HT1080 (cell line): Measurements from ENCODE around the gene HIVEP2. TPM values are rescaled to one million over a fixed set of nuclear protein-coding genes. Genes with fewer than 3 reads are reported as not detected.
"Not testable (repeated sequence)": the region's sequence is repeated elsewhere in the genome, so short reads cannot be mapped to it uniquely, and the experiment has no call there.

Source experiments
- DNase-seq: peaks from one replicate; pipeline ENCODE4 v3.0.0-alpha.2; 2015; ENCODE audit warnings: low read depth
- polyA plus RNA-seq, 2 experiments: library from polyadenylated mRNA; depleted of rRNA; stranded (reverse); fragments of >200 nt; gene quantifications; 2 replicates each; pipeline ENCODE4 v1.2.3, GENCODE V29; 2015
- total RNA-seq: library from RNA; depleted of rRNA; stranded (reverse); fragments of >200 nt; shearing (Covaris generic); gene quantifications from 2 replicates; pipeline ENCODE4 v1.2.3, GENCODE V29; 2014; rRNA removed

HIVEP2 gene, protein sequence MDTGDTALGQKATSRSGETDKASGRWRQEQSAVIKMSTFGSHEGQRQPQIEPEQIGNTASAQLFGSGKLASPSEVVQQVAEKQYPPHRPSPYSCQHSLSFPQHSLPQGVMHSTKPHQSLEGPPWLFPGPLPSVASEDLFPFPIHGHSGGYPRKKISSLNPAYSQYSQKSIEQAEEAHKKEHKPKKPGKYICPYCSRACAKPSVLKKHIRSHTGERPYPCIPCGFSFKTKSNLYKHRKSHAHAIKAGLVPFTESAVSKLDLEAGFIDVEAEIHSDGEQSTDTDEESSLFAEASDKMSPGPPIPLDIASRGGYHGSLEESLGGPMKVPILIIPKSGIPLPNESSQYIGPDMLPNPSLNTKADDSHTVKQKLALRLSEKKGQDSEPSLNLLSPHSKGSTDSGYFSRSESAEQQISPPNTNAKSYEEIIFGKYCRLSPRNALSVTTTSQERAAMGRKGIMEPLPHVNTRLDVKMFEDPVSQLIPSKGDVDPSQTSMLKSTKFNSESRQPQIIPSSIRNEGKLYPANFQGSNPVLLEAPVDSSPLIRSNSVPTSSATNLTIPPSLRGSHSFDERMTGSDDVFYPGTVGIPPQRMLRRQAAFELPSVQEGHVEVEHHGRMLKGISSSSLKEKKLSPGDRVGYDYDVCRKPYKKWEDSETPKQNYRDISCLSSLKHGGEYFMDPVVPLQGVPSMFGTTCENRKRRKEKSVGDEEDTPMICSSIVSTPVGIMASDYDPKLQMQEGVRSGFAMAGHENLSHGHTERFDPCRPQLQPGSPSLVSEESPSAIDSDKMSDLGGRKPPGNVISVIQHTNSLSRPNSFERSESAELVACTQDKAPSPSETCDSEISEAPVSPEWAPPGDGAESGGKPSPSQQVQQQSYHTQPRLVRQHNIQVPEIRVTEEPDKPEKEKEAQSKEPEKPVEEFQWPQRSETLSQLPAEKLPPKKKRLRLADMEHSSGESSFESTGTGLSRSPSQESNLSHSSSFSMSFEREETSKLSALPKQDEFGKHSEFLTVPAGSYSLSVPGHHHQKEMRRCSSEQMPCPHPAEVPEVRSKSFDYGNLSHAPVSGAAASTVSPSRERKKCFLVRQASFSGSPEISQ (N-terminal part only)
- total RNA-seq = 5.8 and 7.0 TPM in 2 replicates
- 6.1 and 7.9 TPM in 2 replicates for polyA plus RNA-seq (2015; cell fraction: cytosol; rRNA removed)
- polyA plus RNA-seq (2015; cell fraction: nucleus; rRNA removed) = 13.0 and 13.5 TPM in 2 replicates

- DNase-seq = peak; percentile 76
Observed at GRCh38 chr6:142945049-142945445, at the start of gene HIVEP2. HIVEP2 (minus strand) TSS chr6:142945176; CDS start chr6:142774738, 170,438 bp downstream.

DNA sequence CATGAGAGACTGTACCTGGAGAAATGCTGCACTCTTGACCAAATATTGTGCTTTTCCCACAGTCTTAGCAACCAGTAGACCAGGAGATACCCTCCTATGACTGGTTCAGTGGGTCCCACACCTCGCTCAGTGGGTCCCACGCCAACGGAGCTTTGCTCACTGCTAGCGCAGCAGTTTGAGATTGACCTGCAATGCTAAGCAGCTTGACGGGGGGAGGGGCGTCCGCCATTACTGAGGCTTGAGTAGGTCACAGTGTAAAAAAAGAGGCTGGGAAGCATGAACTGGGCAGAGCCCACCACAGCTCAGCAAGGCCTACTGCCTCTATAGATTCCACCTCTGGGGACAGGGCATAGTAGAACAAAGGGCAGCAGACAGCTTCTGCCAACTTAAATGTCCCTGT lies 49.0 kb upstream of the HIVEP2 start:
- DNase-seq = no peak

DNA sequence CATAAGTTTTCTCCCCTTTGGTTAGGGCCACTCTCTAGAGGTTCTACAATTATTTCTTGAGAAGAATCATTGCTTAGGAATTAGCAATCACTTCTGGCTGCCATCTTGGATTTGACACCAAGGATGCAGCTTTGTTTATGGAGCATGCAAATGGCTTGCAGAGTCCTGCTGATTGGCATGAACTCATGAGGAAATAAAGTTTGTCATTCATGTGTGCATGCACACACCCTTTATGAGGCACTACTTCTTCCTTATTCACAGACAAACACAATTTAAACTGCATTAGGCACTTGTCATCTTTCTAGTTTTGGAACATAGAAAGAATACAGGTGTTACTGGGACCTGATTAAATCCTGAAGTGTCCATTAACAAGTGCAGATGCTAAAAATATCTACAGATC lies 42.5 kb upstream of the HIVEP2 start:
- no peak for DNase-seq

DNA sequence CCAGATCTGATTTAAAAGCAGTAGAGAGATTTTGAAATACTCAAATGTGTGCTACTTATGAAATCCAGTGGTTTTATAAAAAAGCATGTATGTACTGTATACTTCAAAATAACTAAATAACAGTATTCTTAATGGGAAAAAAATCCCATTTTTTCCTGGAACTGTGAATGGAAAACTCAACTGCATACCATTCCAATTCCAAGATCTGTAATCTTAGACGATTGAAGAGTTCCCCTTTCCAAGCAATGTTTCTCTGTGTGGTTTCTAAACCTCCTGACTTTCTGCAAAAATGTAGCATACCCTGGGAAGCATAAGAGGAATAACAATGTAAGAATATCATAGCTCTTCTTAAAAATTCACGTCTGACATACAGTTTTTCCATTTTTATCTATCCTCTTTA lies 40.3 kb upstream of the HIVEP2 start:
- no peak for DNase-seq

DNA sequence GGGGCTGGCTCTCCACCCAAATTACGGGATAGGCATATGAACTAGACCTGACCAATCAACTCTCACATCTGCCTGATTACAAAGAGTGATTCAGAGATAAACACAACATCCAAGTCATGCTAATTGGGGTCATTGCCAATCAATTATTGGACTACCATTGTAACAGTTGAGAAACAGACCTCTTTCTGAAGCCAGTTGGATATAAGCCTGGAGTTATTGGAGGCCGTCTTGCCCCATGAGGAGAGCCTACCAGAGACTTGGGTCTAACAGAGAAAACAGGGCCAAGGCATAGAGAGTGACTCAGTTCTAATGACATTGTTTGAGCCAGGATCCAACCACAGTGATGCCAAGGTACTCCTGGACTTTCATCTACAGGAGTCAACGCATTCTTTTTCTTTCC lies 39.4 kb upstream of the HIVEP2 start:
- DNase-seq = no peak

DNA sequence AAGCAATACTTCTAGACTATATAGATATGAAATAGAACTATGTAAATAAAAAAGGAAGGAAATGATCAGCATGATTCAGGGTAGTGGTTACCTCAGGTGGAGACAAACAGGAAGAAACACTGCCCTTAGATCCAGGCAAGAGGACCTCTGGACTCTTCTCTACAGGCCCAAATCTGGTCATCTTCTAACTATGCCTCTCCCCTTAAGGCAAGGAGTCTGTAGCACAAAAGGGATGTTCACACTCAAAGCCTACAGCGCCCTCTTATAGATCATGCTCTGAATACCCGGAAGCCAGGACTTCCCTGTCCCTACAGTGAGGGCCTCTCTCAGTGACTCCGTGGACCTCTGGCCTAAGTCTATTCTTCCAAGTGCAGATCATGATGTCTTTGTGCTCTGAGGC lies 30.4 kb upstream of the HIVEP2 start:
- peak; percentile 6 for DNase-seq

- not testable (repeated sequence) for DNase-seq
Observed at GRCh38 chr6:142970941-142971340, 26.0 kb upstream of the HIVEP2 start.

DNA sequence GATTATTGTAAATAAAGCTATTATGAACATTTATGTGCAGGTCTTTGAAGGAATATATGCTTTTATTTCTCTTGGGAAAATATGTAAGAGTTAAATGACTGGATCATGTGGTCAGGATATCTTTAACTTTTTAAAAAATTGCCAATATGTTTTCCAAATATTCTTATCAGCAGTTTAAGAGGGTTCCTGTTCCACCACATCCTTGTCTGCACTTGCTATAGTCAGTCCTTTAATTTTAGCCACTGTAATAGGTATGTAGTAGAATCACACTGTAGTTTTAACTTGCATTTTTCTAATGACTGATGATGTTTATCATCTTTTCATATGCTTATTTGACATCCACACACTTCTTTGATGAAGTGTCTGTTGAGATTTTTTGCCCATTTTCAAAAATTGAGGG lies 23.6 kb upstream of the HIVEP2 start:
- DNase-seq = no peak

DNA sequence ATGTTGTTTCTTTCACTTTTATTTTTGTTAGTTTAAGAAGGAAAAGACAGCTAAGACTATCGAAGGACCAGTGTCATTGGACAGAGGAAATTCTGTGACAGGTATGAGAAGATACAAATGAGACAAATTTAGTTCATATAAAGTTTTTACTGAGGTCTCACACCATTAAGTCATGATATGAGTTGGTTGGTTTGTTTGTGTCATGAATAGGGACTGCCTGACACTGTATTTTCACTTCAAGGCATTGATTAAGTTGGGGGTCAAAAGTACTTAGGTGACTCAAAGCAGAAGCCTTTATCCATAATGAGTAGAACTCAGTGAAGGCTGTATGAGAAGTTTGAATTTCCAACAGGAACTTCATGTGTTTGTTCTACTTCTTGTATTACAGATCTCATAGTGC lies 21.3 kb upstream of the HIVEP2 start:
- DNase-seq = no peak

- no peak for DNase-seq
Observed at GRCh38 chr6:142965164-142965563, 20.2 kb upstream of the HIVEP2 start.

GRCh38 chr6:142960098-142960497 lies 15.1 kb upstream of the HIVEP2 start:
- DNase-seq = peak; percentile 82

DNA sequence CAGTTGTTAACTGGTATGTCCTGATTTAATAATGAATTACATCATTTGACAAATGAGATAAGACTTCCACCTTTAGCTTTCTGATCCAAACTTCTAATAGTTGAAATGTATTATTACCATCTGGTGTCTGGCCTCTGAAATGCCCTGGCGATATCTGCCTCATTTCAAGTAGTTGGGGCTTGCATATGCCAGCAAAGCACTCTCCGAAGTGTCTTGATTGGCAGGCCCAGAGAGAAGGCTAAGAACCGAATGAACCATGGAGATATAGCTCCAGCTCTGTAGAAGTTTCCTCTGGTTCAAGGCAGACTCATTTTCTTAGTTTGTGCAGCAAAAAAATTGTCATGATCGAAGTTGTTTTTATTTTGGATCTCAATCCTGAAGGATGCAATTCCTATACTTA lies 13.4 kb upstream of the HIVEP2 start:
- DNase-seq = no peak

DNA sequence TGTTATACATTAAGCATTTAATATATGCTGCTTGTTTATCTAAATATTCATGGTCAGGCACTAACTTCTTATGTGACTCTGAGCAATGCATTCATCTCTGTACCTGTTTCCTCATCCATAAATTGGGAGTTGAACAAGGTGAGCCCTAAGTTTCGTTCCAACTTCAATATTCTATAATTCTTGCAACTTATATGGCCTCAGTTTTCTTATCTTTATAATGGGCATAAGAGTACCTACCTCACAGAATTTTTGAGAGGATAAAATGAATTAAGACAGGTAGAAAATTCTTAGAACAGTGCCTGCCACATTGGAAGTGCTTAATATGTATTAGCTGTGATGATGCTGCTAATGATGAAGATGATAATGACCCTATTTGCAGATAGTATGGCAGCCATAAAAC lies 11.8 kb upstream of the HIVEP2 start:
- DNase-seq = no peak

DNA sequence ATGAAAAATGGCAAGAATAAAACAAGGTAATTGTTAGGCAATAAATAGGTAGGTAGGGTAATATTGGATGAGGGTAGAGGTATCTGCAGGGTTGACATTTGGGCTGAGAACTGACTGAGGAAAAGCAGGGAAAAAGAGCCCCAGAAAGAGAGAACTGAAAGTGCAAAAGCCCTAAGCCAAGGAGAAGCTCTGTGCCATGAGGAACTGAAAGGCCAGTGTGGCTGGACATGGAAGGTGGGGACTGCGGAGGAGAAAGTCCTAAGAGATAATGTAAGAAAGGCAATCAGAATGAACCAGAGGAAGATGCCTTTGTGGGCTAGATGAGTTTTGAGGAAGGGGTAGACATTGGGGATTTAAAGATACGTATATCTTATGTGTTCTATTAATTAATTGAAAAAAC lies 9.9 kb upstream of the HIVEP2 start:
- DNase-seq = no peak

GRCh38 chr6:142953373-142954273 lies 8.6 kb upstream of the HIVEP2 start:
- DNase-seq = no peak

GRCh38 chr6:142952614-142953013 lies 7.6 kb upstream of the HIVEP2 start:
- DNase-seq = no peak

DNA sequence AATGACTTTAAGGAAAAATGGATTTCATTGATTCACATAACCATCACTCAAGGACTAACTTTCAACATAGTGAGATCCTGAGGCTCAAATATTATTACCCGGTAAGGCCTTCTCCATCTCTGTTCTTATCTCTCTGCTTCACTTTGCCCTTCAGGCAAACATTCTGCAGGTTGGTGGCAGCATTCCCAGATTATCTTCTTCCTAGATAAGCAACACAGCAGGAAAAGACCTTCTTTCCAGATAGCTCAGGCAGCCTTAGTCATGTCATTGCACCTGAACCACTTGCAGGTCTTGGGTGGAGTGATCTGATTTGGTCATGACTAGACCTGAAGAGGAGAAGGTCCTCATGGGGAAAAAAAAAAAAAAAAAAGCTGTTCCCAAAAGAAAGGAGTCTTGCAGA lies 5.3 kb upstream of the HIVEP2 start:
- DNase-seq = no peak

DNA sequence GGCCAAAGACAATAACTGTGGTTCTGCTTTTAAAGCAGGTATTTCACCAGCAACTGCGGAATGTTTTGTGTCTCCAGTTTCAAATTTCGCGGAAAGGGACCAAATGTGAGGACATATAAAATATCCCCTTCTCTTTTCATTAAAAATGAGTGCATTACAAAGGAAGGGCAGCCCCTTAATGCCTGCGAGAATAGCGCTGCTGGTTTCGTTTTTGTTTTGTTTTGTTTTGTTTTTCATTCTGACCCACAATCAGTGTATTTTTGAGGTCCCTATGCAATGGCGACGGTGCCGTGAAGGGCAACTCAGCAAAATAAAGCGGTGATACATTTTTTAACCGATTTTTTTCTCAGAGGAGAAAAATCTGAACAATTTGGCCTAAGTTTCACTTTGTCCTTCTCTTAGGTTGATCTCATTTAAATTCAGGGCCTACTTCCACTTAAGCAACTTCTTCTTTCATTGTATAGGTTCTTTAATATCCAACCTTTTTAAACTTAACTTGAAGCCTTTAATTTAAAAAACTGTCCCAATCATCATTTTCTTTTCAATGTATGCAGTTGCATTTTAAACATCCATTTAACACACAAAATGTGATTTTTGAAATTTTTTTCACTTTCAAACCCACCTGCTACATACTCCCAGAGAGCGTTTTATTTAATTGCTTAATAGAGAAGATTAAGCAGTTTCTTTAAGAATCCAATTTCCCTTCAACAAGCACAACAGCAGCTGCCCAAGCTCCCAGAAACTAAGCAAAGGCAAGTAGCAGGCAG lies 2.9 kb upstream of the HIVEP2 start:
- no peak for DNase-seq

DNA sequence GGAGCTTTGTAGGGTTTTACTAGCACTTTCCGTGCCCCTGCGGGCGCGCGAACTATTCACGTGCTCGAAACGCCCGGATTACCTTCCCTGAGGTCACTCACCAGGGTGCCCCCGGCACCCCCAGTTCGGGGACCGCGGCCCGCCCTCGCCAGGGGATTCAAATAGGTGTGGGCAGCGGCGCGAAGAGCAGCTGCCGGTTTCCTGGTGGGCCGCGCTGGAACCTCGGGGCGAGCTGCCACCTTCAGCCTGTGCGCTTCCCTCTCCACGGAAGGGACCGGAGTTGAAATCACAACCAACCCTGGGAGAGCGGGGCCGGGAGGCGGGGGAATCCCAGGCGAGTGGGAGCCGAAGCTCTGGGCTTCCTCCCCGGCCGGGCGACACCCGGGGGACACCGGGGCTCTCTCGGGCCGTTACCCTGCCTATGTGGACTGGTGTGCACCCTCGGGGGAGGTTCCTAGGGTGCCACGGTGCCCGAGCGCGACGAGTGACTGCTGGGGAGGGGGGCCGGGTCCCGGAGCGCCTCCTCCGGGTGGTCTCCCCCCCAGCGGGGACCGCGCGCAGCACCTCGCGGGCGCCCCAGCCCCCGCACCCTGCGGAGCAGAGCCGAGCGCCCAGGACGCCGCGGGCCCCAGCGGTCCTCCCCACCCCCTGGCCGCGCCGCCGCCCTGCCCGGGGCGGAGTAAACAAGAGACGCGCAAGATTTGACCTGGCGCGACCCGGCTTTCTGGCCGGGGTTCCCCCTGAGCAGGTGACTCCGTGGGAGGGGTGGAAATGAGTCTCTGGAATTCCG lies 2.1 kb upstream of the HIVEP2 start:
- DNase-seq = peak; percentile 65
